IPS DF 19.7 (cell line): ENCODE measurements around the gene RBM38.
A peak's percentile ranks its signal among the peaks of the same experiment; 100 is the strongest.
"Not testable (repeated sequence)": the region's sequence is repeated elsewhere in the genome, so short reads cannot be mapped to it uniquely, and the experiment has no call there.

Source experiments
- DNase-seq: peaks from one replicate; pipeline ENCODE4 v3.0.0-alpha.2; 2013; ENCODE audit warnings: low read depth, low spot score

The RBM38 gene

GRCh38 chr20:57390604-57391438 lies at the start of gene RBM38:
Gene RBM38 (plus strand): TSS chr20:57391396. CDS start chr20:57391582, 186 bp downstream.
- DNase-seq: no peak

GRCh38 chr20:57341663-57342062 lies 49.5 kb upstream of the RBM38 start:
- DNase-seq: no peak

- no peak for DNase-seq
Measured at GRCh38 chr20:57342829-57343228, 48.4 kb upstream of the RBM38 start.

- no peak for DNase-seq
Measured at GRCh38 chr20:57346477-57346876, 44.7 kb upstream of the RBM38 start.

- DNase-seq: no peak
Measured at GRCh38 chr20:57347393-57347792, 43.8 kb upstream of the RBM38 start.

GRCh38 chr20:57348200-57348921 lies 42.8 kb upstream of the RBM38 start:
- DNase-seq: not testable (repeated sequence)

GRCh38 chr20:57348922-57349574 lies 42.1 kb upstream of the RBM38 start:
- not testable (repeated sequence) for DNase-seq

- DNase-seq: no peak
Measured at GRCh38 chr20:57350081-57350710, 41.0 kb upstream of the RBM38 start.

GRCh38 chr20:57350726-57351041 lies 40.5 kb upstream of the RBM38 start:
- DNase-seq: not testable (repeated sequence)

GRCh38 chr20:57351042-57351783 lies 40.0 kb upstream of the RBM38 start, which contains the start of gene RAE1:
Gene RAE1 (plus strand): TSS chr20:57351255. CDS start chr20:57354039, 2,784 bp downstream.
- peak; percentile 87 for DNase-seq

GRCh38 chr20:57352305-57352704 lies 38.9 kb upstream of the RBM38 start:
- no peak for DNase-seq

- no peak for DNase-seq
Measured at GRCh38 chr20:57353351-57353750, 37.8 kb upstream of the RBM38 start.

GRCh38 chr20:57361517-57361916 lies 29.7 kb upstream of the RBM38 start:
- DNase-seq: no peak

- DNase-seq: no peak
Measured at GRCh38 chr20:57364451-57364850, 26.7 kb upstream of the RBM38 start.

GRCh38 chr20:57369596-57369995 lies 21.6 kb upstream of the RBM38 start:
- DNase-seq: no peak

- DNase-seq: no peak
Measured at GRCh38 chr20:57370316-57370715, 20.9 kb upstream of the RBM38 start.

- no peak for DNase-seq
Measured at GRCh38 chr20:57371363-57371762, 19.8 kb upstream of the RBM38 start.

GRCh38 chr20:57372157-57372556 lies 19.0 kb upstream of the RBM38 start:
- DNase-seq: no peak

GRCh38 chr20:57372581-57373350 lies 18.4 kb upstream of the RBM38 start:
- no peak for DNase-seq

GRCh38 chr20:57374343-57374930 lies 16.8 kb upstream of the RBM38 start:
- no peak for DNase-seq
